Astrocyte of the cerebellum (primary cell): ENCODE results near the gene WNT3A.

Experiments
- DNase-seq: peaks from one replicate; pipeline ENCODE4 v3.0.0-alpha.2; 2011; ENCODE audit warnings: low read depth
- H3K4me3 ChIP-seq: 2 replicates; pipeline ENCODE4 v1.5.1; 2011; ENCODE audit warnings: mild to moderate bottlenecking, low read depth, low read length, moderate library complexity
- in situ Hi-C: cut with HindIII; loops from 2 replicates; pipeline ENCODE4 v1.10.0; 2017; ENCODE audit warnings: low sequenced_read_pairs
- TF ChIP-seq, protein P1 (sequence below): IDR thresholded peaks from 2 replicates; pipeline ENCODE4 v1.5.1; 2012; ENCODE audit warnings: low read length, low read depth, moderate library complexity, mild to moderate bottlenecking; ENCODE audit errors: missing control alignments

WNT3A gene

DNA sequence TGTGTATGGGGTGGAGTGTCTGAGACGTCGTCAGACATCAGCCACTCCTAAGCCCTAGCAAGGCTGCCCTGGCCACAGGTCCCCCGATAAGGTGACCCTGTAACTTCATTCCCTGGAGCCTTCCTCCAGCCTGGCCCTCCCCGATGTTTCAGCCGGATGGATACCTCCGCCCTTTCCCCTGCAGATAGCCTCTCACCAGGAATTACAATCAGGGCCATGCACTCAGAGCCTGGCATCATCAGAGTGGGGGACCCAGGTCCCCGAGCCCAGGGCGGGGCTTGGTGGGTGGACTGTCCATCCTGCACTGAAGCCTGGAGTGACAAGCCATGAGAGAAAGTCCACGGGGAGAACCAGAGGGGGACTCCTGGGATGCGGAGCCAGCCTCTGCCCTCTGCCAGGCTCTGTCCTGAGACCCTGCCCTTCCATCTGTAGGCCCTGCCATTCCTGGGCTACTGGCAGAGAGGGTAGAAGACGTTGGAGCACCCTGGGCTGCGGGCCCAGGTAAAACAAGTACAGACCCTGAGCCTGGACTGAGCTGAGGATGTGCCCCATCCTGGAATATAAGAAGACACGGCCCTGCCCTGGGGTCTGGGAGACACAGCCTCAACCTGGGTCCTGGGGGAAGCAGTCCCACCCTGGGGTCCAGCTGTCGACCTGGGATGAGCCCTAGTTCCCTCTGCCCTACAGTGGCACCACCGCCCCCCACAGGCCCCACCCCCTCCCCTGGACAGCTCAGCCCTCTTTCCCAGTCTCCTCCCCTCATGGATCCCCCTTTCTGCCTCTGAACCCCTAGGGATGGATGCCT, 58.9 kb downstream of the WNT3A start:
- TF ChIP-seq, protein P1, sequence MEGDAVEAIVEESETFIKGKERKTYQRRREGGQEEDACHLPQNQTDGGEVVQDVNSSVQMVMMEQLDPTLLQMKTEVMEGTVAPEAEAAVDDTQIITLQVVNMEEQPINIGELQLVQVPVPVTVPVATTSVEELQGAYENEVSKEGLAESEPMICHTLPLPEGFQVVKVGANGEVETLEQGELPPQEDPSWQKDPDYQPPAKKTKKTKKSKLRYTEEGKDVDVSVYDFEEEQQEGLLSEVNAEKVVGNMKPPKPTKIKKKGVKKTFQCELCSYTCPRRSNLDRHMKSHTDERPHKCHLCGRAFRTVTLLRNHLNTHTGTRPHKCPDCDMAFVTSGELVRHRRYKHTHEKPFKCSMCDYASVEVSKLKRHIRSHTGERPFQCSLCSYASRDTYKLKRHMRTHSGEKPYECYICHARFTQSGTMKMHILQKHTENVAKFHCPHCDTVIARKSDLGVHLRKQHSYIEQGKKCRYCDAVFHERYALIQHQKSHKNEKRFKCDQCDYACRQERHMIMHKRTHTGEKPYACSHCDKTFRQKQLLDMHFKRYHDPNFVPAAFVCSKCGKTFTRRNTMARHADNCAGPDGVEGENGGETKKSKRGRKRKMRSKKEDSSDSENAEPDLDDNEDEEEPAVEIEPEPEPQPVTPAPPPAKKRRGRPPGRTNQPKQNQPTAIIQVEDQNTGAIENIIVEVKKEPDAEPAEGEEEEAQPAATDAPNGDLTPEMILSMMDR: no peak
- no peak overlapping the region for H3K4me3 ChIP-seq
- in situ Hi-C loops: no loop called here
- DNase-seq: no peak

- in situ Hi-C loops: no loop called here
- TF ChIP-seq, protein P1: no peak
- H3K4me3 ChIP-seq: no peak overlapping the region
- no peak for DNase-seq
Observed at GRCh38 chr1:228066416-228066815, 59.6 kb downstream of the WNT3A start.

DNA sequence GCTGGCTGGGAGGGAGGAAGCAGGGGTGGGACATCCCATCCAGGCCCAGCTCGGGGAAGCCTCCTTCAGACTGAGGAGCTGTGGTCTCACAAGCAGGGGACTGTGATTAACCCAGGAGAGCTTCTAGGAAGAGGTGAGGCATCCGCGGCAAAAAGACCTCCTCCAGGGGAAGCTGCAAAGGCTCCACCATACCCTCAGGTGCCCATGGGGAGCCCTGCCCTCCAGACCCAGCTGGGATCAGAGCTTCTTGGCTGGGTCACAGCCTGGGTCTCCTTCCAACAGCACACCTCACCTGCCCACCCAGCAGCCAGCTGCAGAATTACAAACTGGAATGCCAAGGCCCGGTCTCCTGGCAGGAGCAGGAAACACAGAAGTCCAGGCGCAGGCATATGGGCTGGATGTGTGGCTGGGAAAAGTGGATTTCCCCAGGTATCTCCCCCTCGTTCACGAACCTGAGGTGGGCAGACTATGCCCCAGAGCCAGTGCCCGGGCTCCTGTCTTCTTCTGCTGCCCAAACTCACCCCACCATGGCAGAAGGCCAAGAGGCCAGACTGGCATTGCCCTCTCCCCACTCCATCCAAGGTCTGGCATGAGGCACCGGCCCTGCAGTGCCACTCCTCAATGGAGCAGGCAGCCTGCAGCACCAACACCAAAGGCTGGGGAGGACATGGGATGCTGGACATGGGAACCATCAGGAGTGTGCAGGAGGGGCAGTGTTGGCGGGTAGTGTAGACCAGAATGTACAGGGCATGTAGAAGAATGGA, 60.3 kb downstream of the WNT3A start:
- in situ Hi-C loops: no loop called here
- TF ChIP-seq, protein P1: no peak
- no peak for DNase-seq

GRCh38 chr1:228068359-228068758, 61.6 kb downstream of the WNT3A start:
- TF ChIP-seq, protein P1: no peak
- in situ Hi-C loops: no loop called here
- H3K4me3 ChIP-seq: no peak overlapping the region
- DNase-seq: no peak

More for the DNA sequence above, 60.3 kb downstream of the WNT3A start:
- no peak overlapping the region for H3K4me3 ChIP-seq

GRCh38 chr1:228070173-228070572, 63.4 kb downstream of the WNT3A start:
- no peak overlapping the region for H3K4me3 ChIP-seq
- DNase-seq: no peak
- TF ChIP-seq, protein P1: no peak
- in situ Hi-C loops: no loop called here

DNA sequence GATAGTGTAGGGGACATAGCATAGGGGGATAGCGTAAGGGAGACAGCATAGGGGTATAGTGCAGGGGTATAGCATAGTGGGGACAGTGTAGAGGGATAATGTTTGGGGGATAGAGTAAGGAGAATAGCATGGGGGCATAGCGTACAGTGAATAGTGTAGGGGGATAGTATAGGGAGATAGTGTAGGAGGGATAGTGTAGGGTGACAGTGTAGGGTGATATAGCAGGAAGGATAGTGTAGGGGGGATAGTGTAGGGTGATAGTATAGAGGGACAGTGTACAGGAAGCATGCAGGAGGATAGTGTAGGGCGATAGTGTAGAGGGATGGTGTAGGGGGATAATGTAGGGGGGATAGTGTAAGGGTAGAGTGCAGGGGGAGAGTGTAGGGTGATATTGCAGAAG, 64.1 kb downstream of the WNT3A start:
- DNase-seq: no peak
- no peak overlapping the region for H3K4me3 ChIP-seq
- TF ChIP-seq, protein P1: no peak
- in situ Hi-C loops: no loop called here
